Measurements from ENCODE around the gene ZNF618. TPM values are rescaled to one million over a fixed set of nuclear protein-coding genes. Genes with fewer than 3 reads are reported as not detected.

The ZNF618 gene, protein sequence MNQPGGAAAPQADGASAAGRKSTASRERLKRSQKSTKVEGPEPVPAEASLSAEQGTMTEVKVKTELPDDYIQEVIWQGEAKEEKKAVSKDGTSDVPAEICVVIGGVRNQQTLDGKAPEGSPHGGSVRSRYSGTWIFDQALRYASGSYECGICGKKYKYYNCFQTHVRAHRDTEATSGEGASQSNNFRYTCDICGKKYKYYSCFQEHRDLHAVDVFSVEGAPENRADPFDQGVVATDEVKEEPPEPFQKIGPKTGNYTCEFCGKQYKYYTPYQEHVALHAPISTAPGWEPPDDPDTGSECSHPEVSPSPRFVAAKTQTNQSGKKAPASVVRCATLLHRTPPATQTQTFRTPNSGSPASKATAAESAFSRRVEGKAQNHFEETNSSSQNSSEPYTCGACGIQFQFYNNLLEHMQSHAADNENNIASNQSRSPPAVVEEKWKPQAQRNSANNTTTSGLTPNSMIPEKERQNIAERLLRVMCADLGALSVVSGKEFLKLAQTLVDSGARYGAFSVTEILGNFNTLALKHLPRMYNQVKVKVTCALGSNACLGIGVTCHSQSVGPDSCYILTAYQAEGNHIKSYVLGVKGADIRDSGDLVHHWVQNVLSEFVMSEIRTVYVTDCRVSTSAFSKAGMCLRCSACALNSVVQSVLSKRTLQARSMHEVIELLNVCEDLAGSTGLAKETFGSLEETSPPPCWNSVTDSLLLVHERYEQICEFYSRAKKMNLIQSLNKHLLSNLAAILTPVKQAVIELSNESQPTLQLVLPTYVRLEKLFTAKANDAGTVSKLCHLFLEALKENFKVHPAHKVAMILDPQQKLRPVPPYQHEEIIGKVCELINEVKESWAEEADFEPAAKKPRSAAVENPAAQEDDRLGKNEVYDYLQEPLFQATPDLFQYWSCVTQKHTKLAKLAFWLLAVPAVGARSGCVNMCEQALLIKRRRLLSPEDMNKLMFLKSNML
- 6.6 and 9.8 TPM in 2 replicates for total RNA-seq

GRCh38 chr9:113876151-113876992 is at the start of gene ZNF618:
TSS of gene ZNF618 (plus strand) at chr9:113876309. CDS start at chr9:113876381, 72 bp downstream.

DNA sequence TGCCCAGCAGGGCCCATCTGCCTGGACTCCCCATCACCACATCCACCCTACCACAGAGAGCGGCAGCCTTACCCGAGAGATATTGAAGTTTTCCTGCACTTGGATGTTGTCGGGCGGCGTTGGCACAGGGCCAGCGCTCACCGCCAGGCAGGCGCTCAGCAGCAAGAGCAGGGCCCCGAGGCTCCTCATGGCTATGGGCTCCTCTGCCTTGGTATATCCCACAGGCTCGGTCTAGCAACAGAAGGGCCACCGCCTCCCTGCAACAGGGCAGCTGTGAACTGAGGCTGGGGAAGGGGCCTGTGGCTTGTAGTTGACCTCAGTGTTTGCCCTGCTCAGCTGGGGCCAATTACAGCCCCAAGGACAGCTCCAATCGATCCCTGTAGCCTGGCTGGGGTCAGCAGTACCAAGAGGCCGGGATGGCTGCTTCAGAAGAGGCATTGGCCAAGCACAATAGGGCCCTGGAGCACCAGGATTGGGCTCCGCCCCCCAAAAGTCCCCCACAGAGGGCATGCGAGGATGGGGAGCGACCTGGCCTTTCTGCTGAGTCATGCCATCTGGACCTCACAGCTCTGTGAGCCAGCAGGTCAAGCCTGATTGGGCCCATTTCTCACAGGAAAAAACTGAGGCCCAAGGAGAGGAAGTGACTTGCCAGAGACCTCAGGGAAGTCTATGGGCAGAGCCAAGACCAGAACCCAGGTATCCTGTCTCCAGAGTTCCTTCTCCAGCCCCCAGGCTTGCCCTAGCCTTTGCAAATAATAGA is 202.1 kb downstream of the ZNF618 start, which contains the start of gene AMBP:
Gene AMBP, minus strand, starts transcription at position 280 of the 760 bp plus-strand sequence. Its CDS starts 91 bp downstream, at position 189.

GRCh38 chr9:114098936-114099668 is 223.0 kb downstream of the ZNF618 start, which contains the start of gene KIF12:
TSS of gene KIF12 (minus strand) at chr9:114099292. CDS start at chr9:114099276, 16 bp downstream.

Other genes with a start within 250 kb of the ZNF618 start
- 0.11 and 0.26 TPM in 2 replicates for gene AMBP, start 202.0 kb downstream of the ZNF618 start, total RNA-seq
- gene KIF12, start 223.0 kb downstream of the ZNF618 start, total RNA-seq: 0.11 TPM in 1 of 2 replicates, not detected in the other

All from articular chondrocyte of knee joint (primary cell).